GM18861 (cell line): ENCODE results near the gene ZNF12.
"Not testable (repeated sequence)": the region's sequence is repeated elsewhere in the genome, so short reads cannot be mapped to it uniquely, and the experiment has no call there.

ENCODE experiments used
- ATAC-seq: cut with Tn5 transposase; IDR thresholded peaks from one replicate; pipeline ENCODE4 v1.9.1; 2021; ENCODE audit not compliant: unreplicated experiment

Gene ZNF12

GRCh38 chr7:6691609-6692106 is 15.1 kb downstream of the ZNF12 start:
- ATAC-seq: no peak

- no peak for ATAC-seq
Measured at GRCh38 chr7:6691103-6691502, 15.6 kb downstream of the ZNF12 start.

- ATAC-seq: no peak
Measured at GRCh38 chr7:6680146-6680545, 26.6 kb downstream of the ZNF12 start.

- no peak for ATAC-seq
Measured at GRCh38 chr7:6675807-6676405, 30.8 kb downstream of the ZNF12 start.

GRCh38 chr7:6670851-6671250 is 35.9 kb downstream of the ZNF12 start:
- not testable (repeated sequence) for ATAC-seq

- no peak for ATAC-seq
Measured at GRCh38 chr7:6658618-6659345, 48.0 kb downstream of the ZNF12 start.

GRCh38 chr7:6656413-6656812 is 50.3 kb downstream of the ZNF12 start:
- ATAC-seq: no peak

GRCh38 chr7:6655636-6656385 is 50.9 kb downstream of the ZNF12 start:
- no peak for ATAC-seq

- no peak for ATAC-seq
Measured at GRCh38 chr7:6654842-6655610, 51.7 kb downstream of the ZNF12 start.

GRCh38 chr7:6654113-6654841 is 52.5 kb downstream of the ZNF12 start:
- ATAC-seq: no peak

- ATAC-seq: no peak
Measured at GRCh38 chr7:6653071-6654003, 53.4 kb downstream of the ZNF12 start.

- ATAC-seq: no peak
Measured at GRCh38 chr7:6652446-6653011, 54.2 kb downstream of the ZNF12 start.

- ATAC-seq: no peak
Measured at GRCh38 chr7:6651851-6652445, 54.8 kb downstream of the ZNF12 start.

GRCh38 chr7:6650521-6651011 is 56.2 kb downstream of the ZNF12 start:
- ATAC-seq: no peak

GRCh38 chr7:6650086-6650485 is 56.7 kb downstream of the ZNF12 start:
- ATAC-seq: no peak

GRCh38 chr7:6649241-6649961 is 57.3 kb downstream of the ZNF12 start:
- no peak for ATAC-seq

- ATAC-seq: no peak
Measured at GRCh38 chr7:6648815-6649104, 58.0 kb downstream of the ZNF12 start.
